ENCODE results near the gene CDX2. TPM values are rescaled to one million over a fixed set of nuclear protein-coding genes. Genes with fewer than 3 reads are reported as not detected.

The CDX2 gene
- total RNA-seq, 4 donors from 2014 or later: not detected

Other genes with a start within 250 kb of the CDX2 start
- gene GSX1, start 176.8 kb downstream of the CDX2 start, total RNA-seq: not detected
- gene PDX1, start 49.3 kb downstream of the CDX2 start, total RNA-seq: not detected
- gene URAD, start 19.4 kb upstream of the CDX2 start, total RNA-seq: not detected
- 1 to 10 TPM in 3 of 4 donors, under 1 TPM in 1; 0.47 to 1.2 (median 1.2) TPM for gene FLT3, start 131.3 kb upstream of the CDX2 start, total RNA-seq
- gene PAN3, start 169.2 kb upstream of the CDX2 start, total RNA-seq: 10 to 100 TPM; 41.7 to 68.3 (median 42.2) TPM

All from suprapubic skin (tissue), 4 donors.